ENCODE results near the gene ADGRL3.
A peak's percentile ranks its signal among the peaks of the same experiment; 100 is the strongest.

The ADGRL3 gene

GRCh38 chr4:61462451-61463326 lies 262.6 kb downstream of the ADGRL3 start:
- peak; percentile 98 for ATAC-seq (ENCODE audit: low read depth)
- H3K4me1 ChIP-seq (ENCODE audit: insufficient read depth, poor library complexity, severe bottlenecking) = peaks cover 35% of the 10 kb centered on the region

GRCh38 chr4:61468024-61468720 lies 268.0 kb downstream of the ADGRL3 start:
- Histone ChIP-seq H3K9me3 (ENCODE audit: severe bottlenecking) (peaks cover 2% of the 10 kb centered on the region), H3K4me3 (ENCODE audit: severe bottlenecking) (no peak overlapping the region), H3K27me3 (ENCODE audit: insufficient read depth, poor library complexity, severe bottlenecking) (no peaks in the 10 kb centered on the region), H3K27ac (ENCODE audit: poor library complexity, severe bottlenecking) (peak overlapping the region; percentile 82), H3K36me3 (ENCODE audit: low read depth) (no peaks in the 10 kb centered on the region), H3K4me1 (ENCODE audit: insufficient read depth, poor library complexity, severe bottlenecking) (peaks cover 51% of the 10 kb centered on the region)
- ATAC-seq (ENCODE audit: low read depth) = peak; percentile 99
- no peak for TF ChIP-seq CTCF (IDR thresholded peaks at IDR 0.05; ENCODE audit: poor library complexity, severe bottlenecking)
- peak; percentile 38 for DNase-seq (ENCODE audit: low spot score)

More at GRCh38 chr4:61462451-61463326, 262.6 kb downstream of the ADGRL3 start:
- Histone ChIP-seq H3K9me3 (ENCODE audit: severe bottlenecking) (peaks cover 2% of the 10 kb centered on the region), H3K36me3 (ENCODE audit: low read depth) (no peaks in the 10 kb centered on the region), H3K27ac (ENCODE audit: poor library complexity, severe bottlenecking) (peak overlapping the region; percentile 99), H3K4me3 (ENCODE audit: severe bottlenecking) (no peak overlapping the region), H3K27me3 (ENCODE audit: insufficient read depth, poor library complexity, severe bottlenecking) (no peaks in the 10 kb centered on the region)
- no peak for TF ChIP-seq CTCF (IDR thresholded peaks at IDR 0.05; ENCODE audit: poor library complexity, severe bottlenecking)
- no peak for DNase-seq (ENCODE audit: low spot score)

GRCh38 chr4:61473306-61473705 lies 273.2 kb downstream of the ADGRL3 start:
- TF ChIP-seq CTCF (IDR thresholded peaks at IDR 0.05; ENCODE audit: poor library complexity, severe bottlenecking) = no peak
- Histone ChIP-seq H3K4me3 (ENCODE audit: severe bottlenecking) (no peak overlapping the region), H3K27ac (ENCODE audit: poor library complexity, severe bottlenecking) (no peak overlapping the region), H3K36me3 (ENCODE audit: low read depth) (no peaks in the 10 kb centered on the region), H3K4me1 (ENCODE audit: insufficient read depth, poor library complexity, severe bottlenecking) (peaks cover 23% of the 10 kb centered on the region), H3K27me3 (ENCODE audit: insufficient read depth, poor library complexity, severe bottlenecking) (no peaks in the 10 kb centered on the region), H3K9me3 (ENCODE audit: severe bottlenecking) (no peaks in the 10 kb centered on the region)
- ATAC-seq (ENCODE audit: low read depth) (no peak), DNase-seq (ENCODE audit: low spot score) (no peak)

GRCh38 chr4:61478340-61478739 lies 278.2 kb downstream of the ADGRL3 start:
- H3K27me3 ChIP-seq (ENCODE audit: insufficient read depth, poor library complexity, severe bottlenecking) = no peaks in the 10 kb centered on the region
- ATAC-seq (ENCODE audit: low read depth) = no peak
- DNase-seq (ENCODE audit: low spot score) = no peak
- H3K36me3 ChIP-seq (ENCODE audit: low read depth) = no peaks in the 10 kb centered on the region
- no peak overlapping the region for H3K4me3 ChIP-seq (ENCODE audit: severe bottlenecking)
- no peaks in the 10 kb centered on the region for H3K4me1 ChIP-seq (ENCODE audit: insufficient read depth, poor library complexity, severe bottlenecking)
- H3K9me3 ChIP-seq (ENCODE audit: severe bottlenecking) = no peaks in the 10 kb centered on the region
- H3K27ac ChIP-seq (ENCODE audit: poor library complexity, severe bottlenecking) = no peak overlapping the region
- TF ChIP-seq CTCF (IDR thresholded peaks at IDR 0.05; ENCODE audit: poor library complexity, severe bottlenecking) = no peak

Measured in RWPE2 (cell line).